H1 (cell line): Measurements from ENCODE around the gene ZNF14. TPM values are rescaled to one million over a fixed set of nuclear protein-coding genes. Genes with fewer than 3 reads are reported as not detected.
A peak's percentile ranks its signal among the peaks of the same experiment; 100 is the strongest.

Experiments
- CTCF ChIA-PET: fragments of 300-600 bp; sonication (Branson Sonifier 250); formaldehyde crosslinking; loops from one replicate; lab custom pipeline; 2021; ENCODE audit not compliant: partially characterized antibody; lab: Charles Lee
- POLR2A ChIA-PET: fragments of 300-600 bp; sonication (Branson Sonifier 250); formaldehyde crosslinking; loops from one replicate; lab custom pipeline; 2021; ENCODE audit warnings: inconsistent platforms; ENCODE audit not compliant: partially characterized antibody; lab: Charles Lee
- DNase-seq, 2 experiments: peaks; one replicate each; pipeline versions ENCODE4 v3.0.0 to v3.0.0-alpha.2; 2010 to 2022; ENCODE audit warnings: low spot score in 2 of 2, low read depth in 1 of 2, mixed read lengths in 1 of 2
- FAIRE-seq: peaks from 2 replicates; lab custom pipeline; 2011; peaks lifted over from hg19 to GRCh38; lab: Jason Lieb, UNC
- H2AFZ ChIP-seq: 2 replicates; pipeline ENCODE4 v1.8.1; 2012; ENCODE audit warnings: low read length, inconsistent platforms
- H2AK5ac ChIP-seq: 2 replicates; pipeline ENCODE4 v1.6.1; 2013; ENCODE audit warnings: low read depth, low read length
- H2BK120ac ChIP-seq: replicated peaks from 2 replicates; pipeline ENCODE3; 2013; ENCODE audit warnings: low read depth, low read length, inconsistent platforms
- H2BK12ac ChIP-seq: 2 replicates; pipeline ENCODE4 v1.6.1; 2013; ENCODE audit warnings: low read depth, low read length
- H2BK15ac ChIP-seq: 2 replicates; pipeline ENCODE4 v1.6.1; 2013; ENCODE audit warnings: low read length
- H2BK20ac ChIP-seq: 2 replicates; pipeline ENCODE4 v1.6.1; 2013; ENCODE audit warnings: low read length
- H2BK5ac ChIP-seq: 2 replicates; pipeline ENCODE4 v1.6.1; 2013; ENCODE audit warnings: low read depth, low read length
- H3K14ac ChIP-seq: 2 replicates; pipeline ENCODE4 v1.6.1; 2013; ENCODE audit warnings: inconsistent platforms; ENCODE audit not compliant: insufficient read length
- H3K18ac ChIP-seq: 2 replicates; pipeline ENCODE4 v1.6.1; 2013; ENCODE audit warnings: low read length; ENCODE audit errors: extremely low read depth
- H3K23ac ChIP-seq: 2 replicates; pipeline ENCODE4 v1.6.1; 2013; ENCODE audit warnings: inconsistent platforms; ENCODE audit not compliant: insufficient read length
- H3K23me2 ChIP-seq: 2 replicates; pipeline ENCODE4 v1.6.1; 2013; ENCODE audit warnings: low read depth, low read length
- H3K27ac ChIP-seq: 2 replicates; pipeline ENCODE4 v1.6.1; 2011; ENCODE audit warnings: low read depth, low read length, inconsistent platforms
- H3K27me3 ChIP-seq, 4 experiments: replicated peaks in 1 of 4; 1 replicate in 1 of 4; 2 replicates in 3 of 4; pipeline versions ENCODE4 v1.6.1 to v1.8.1; 2011 to 2013; ENCODE audit warnings: low read length in 3 of 4, mild to moderate bottlenecking in 3 of 4, inconsistent platforms in 2 of 4, mixed read lengths in 2 of 4, moderate library complexity in 1 of 4; ENCODE audit not compliant: control insufficient read depth in 3 of 4, insufficient read depth in 3 of 4; ENCODE audit errors: extremely low read depth in 1 of 4
- H3K36me3 ChIP-seq, 4 experiments: 2 replicates each; pipeline versions ENCODE4 v1.6.1 to v1.8.1; 2011 to 2013; ENCODE audit warnings: mild to moderate bottlenecking in 4 of 4, low read length in 3 of 4, moderate library complexity in 2 of 4, control low read depth in 1 of 4, inconsistent platforms in 1 of 4; ENCODE audit not compliant: insufficient read depth in 4 of 4, control insufficient read depth in 2 of 4
- H3K4ac ChIP-seq: replicated peaks from 2 replicates; pipeline ENCODE3; 2013; ENCODE audit warnings: low read length, low read depth, mixed read lengths, inconsistent platforms; ENCODE audit not compliant: insufficient read length
- H3K4me1 ChIP-seq, 4 experiments: replicated peaks in 1 of 4; 1 replicate in 1 of 4; 2 replicates in 3 of 4; pipeline versions ENCODE4 v1.6.1 to v1.8.1; 2011 to 2013; ENCODE audit warnings: low read length in 3 of 4, inconsistent platforms in 2 of 4, mixed read lengths in 1 of 4; ENCODE audit not compliant: insufficient read depth in 4 of 4, control insufficient read depth in 3 of 4
- H3K4me2 ChIP-seq, 2 experiments: 2 replicates each; pipeline versions ENCODE4 v1.6.1 to v1.8.1; 2011 to 2013; ENCODE audit warnings: low read depth in 2 of 2, low read length in 2 of 2, control low read depth in 1 of 2, inconsistent platforms in 1 of 2, mild to moderate bottlenecking in 1 of 2; ENCODE audit not compliant: insufficient read depth in 1 of 2
- H3K4me3 ChIP-seq, 4 experiments: fragments of 200-600, 300-600 bp in 1 of 4; sonication (generic), shearing (Covaris generic), sonication (Bioruptor Twin) in 1 of 4; 2 replicates each; pipeline versions ENCODE4 v1.5.1 to v1.8.1; 2011 to 2016; ENCODE audit warnings: low read length in 4 of 4, low read depth in 3 of 4, control low read depth in 2 of 4, inconsistent platforms in 2 of 4, mild to moderate bottlenecking in 2 of 4, mixed read lengths in 1 of 4, moderate library complexity in 1 of 4; ENCODE audit not compliant: insufficient read depth in 2 of 4; ENCODE audit errors: extremely low read depth in 1 of 4
- H3K56ac ChIP-seq: replicated peaks from 2 replicates; pipeline ENCODE3; 2013; ENCODE audit warnings: low read depth, mild to moderate bottlenecking, mixed read lengths, low read length, inconsistent platforms; ENCODE audit not compliant: insufficient read length
- H3K79me1 ChIP-seq: 2 replicates; pipeline ENCODE4 v1.6.1; 2013; ENCODE audit warnings: low read depth, low read length, control low read depth
- H3K79me2 ChIP-seq, 2 experiments: 2 replicates each; pipeline versions ENCODE4 v1.6.1 to v1.8.1; 2012 to 2013; ENCODE audit warnings: low read length in 2 of 2, mild to moderate bottlenecking in 2 of 2, inconsistent platforms in 1 of 2; ENCODE audit not compliant: insufficient read depth in 2 of 2, control insufficient read depth in 1 of 2
- H3K9ac ChIP-seq, 4 experiments: replicated peaks in 1 of 4; 1 replicate in 1 of 4; 2 replicates in 3 of 4; pipeline versions ENCODE4 v1.6.1 to v1.8.1; 2011 to 2013; ENCODE audit warnings: low read depth in 3 of 4, low read length in 3 of 4, control low read depth in 2 of 4, mild to moderate bottlenecking in 2 of 4, moderate library complexity in 2 of 4, inconsistent platforms in 1 of 4; ENCODE audit errors: extremely low read depth in 1 of 4
- H3K9me3 ChIP-seq, 2 experiments: 2 replicates each; pipeline versions ENCODE4 v1.6.1 to v1.8.1; 2012 to 2013; ENCODE audit warnings: mild to moderate bottlenecking in 2 of 2, moderate library complexity in 2 of 2, control low read depth in 1 of 2, inconsistent platforms in 1 of 2, low read depth in 1 of 2, low read length in 1 of 2, mixed read lengths in 1 of 2; ENCODE audit not compliant: insufficient read depth in 2 of 2
- H4K20me1 ChIP-seq, 2 experiments: replicated peaks in 1 of 2; 2 replicates each; pipeline versions ENCODE3 to v1.8.1; 2011 to 2013; ENCODE audit warnings: inconsistent platforms in 2 of 2, low read length in 2 of 2, mild to moderate bottlenecking in 1 of 2; ENCODE audit not compliant: insufficient read depth in 2 of 2, control insufficient read depth in 1 of 2
- H4K5ac ChIP-seq: 2 replicates; pipeline ENCODE4 v1.6.1; 2013; ENCODE audit warnings: low read length, low read depth, mixed read lengths, inconsistent platforms; ENCODE audit not compliant: insufficient read length
- H4K8ac ChIP-seq: 2 replicates; pipeline ENCODE4 v1.8.0; 2013; ENCODE audit warnings: mild to moderate bottlenecking, moderate library complexity, low read length, inconsistent platforms; ENCODE audit not compliant: insufficient read depth; ENCODE audit errors: extremely low read depth
- H4K91ac ChIP-seq: replicated peaks from 2 replicates; pipeline ENCODE3; 2013; ENCODE audit warnings: low read length, mixed read lengths, inconsistent platforms; ENCODE audit not compliant: insufficient read length
- BRCA1 ChIP-seq: IDR thresholded peaks from 2 replicates; pipeline ENCODE4 v1.6.1; 2012; ENCODE audit warnings: low read depth, low read length, improper control_type of control experiment
- CEBPB ChIP-seq: IDR thresholded peaks from 2 replicates; pipeline ENCODE4 v1.6.1; 2012; ENCODE audit warnings: low read depth, low read length
- CHD2 ChIP-seq: IDR thresholded peaks from 2 replicates; pipeline ENCODE4 v1.6.1; 2012; ENCODE audit warnings: low read length, improper control_type of control experiment
- CREB1 ChIP-seq: IDR thresholded peaks from 2 replicates; pipeline ENCODE4 v1.6.1; 2012; ENCODE audit warnings: inconsistent platforms
- FOSL1 ChIP-seq: IDR thresholded peaks from 2 replicates; pipeline ENCODE4 v1.6.1; 2011; ENCODE audit warnings: mild to moderate bottlenecking, low read depth, low read length, moderate library complexity; ENCODE audit not compliant: insufficient read depth
- HDAC6 ChIP-seq: IDR thresholded peaks from one replicate; pipeline ENCODE4 v1.7.1; 2012; ENCODE audit warnings: low read depth, mild to moderate bottlenecking, inconsistent platforms, low read length, moderate library complexity
- MAFK ChIP-seq: IDR thresholded peaks from 2 replicates; pipeline ENCODE4 v1.6.1; 2012; ENCODE audit warnings: low read depth, mild to moderate bottlenecking, improper control_type of control experiment, low read length
- PHF8 ChIP-seq: fragments of 200-600 bp; sonication (generic); conservative IDR thresholded peaks from 2 replicates; pipeline ENCODE4 v1.7.1; 2012; ENCODE audit warnings: low read depth, mild to moderate bottlenecking, inconsistent platforms, low read length, moderate library complexity
- RFX5 ChIP-seq: IDR thresholded peaks from 2 replicates; pipeline ENCODE4 v1.6.1; 2011; ENCODE audit warnings: low read depth, low read length, improper control_type of control experiment, borderline replicate concordance
- SAP30 ChIP-seq: fragments of 300-600 bp; sonication (generic); IDR thresholded peaks from 2 replicates; pipeline ENCODE4 v1.7.1; 2012; ENCODE audit warnings: low read length, moderate library complexity, mild to moderate bottlenecking, inconsistent platforms; ENCODE audit not compliant: insufficient read depth, insufficient replicate concordance
- SIRT6 ChIP-seq: IDR thresholded peaks from one replicate; pipeline ENCODE4 v1.7.1; 2012; ENCODE audit warnings: low read length, inconsistent platforms
- TBP ChIP-seq: IDR thresholded peaks from 2 replicates; pipeline ENCODE4 v1.6.1; 2011; ENCODE audit warnings: low read depth, low read length, improper control_type of control experiment
- ZNF274 ChIP-seq: IDR thresholded peaks from 2 replicates; pipeline ENCODE4 v1.7.0; 2012; ENCODE audit warnings: low read length, borderline replicate concordance; ENCODE audit errors: extremely low read depth
- WGBS, 2 experiments: shearing (Covaris generic) in 1 of 2; methylation state at CpG; one replicate each; pipeline versions ENCODE4 v1.1.6 to v1.1.7; 2013 to 2015; ENCODE audit warnings: low lambda C conversion rate in 2 of 2, mixed read lengths in 2 of 2, inconsistent platforms in 1 of 2, low coverage in 1 of 2, missing lambda C conversion rate in 1 of 2; ENCODE audit not compliant: insufficient replicate concordance in 2 of 2, insufficient coverage in 1 of 2, insufficient read length in 1 of 2; ENCODE audit errors: extremely low coverage in 1 of 2, missing lambda C conversion rate in 1 of 2; 5-methylcytosine and 5-hydroxymethylcytosine counted together
- polyA plus RNA-seq, 7 experiments: library from polyadenylated mRNA; depleted of rRNA in 3 of 7; stranded (reverse) in 5 of 7; unstranded in 2 of 7; fragments of >200 nt in 5 of 7; fragments of 200-250 nt in 2 of 7; gene quantifications; 1 replicate in 5 of 7; 2 replicates in 1 of 7; 4 replicates in 1 of 7; pipeline versions ENCODE4 v1.2.1 to v1.2.3, GENCODE V29; 2011 to 2013; ENCODE audit warnings: missing spikeins in 2 of 7, mixed read lengths in 2 of 7
- total RNA-seq: library from RNA; stranded (reverse); fragmentation: NEBNext Ultra II Directional; extraction: Animal tissue kit (Norgen Biotek cat#: 25700); gene quantifications from 2 replicates; pipeline ENCODE4 v1.2.1, GENCODE V29; 2021

ZNF14 gene
- total and polyA plus RNA-seq, 2 of the 8 experiments (the other 6 are each of a cell fraction or from before 2014, with no cell fraction given): 1.00 to 7.4 TPM

- no peak overlapping the region for H3K18ac ChIP-seq
- H4K20me1 ChIP-seq: no peaks in the 10 kb centered on the region
- H3K79me2 ChIP-seq: peaks cover 0 to 12% of the 10 kb centered on the region in 2 experiments; a peak in 2 of 4 replicates
- DNase-seq: no peak
- no peaks in the 10 kb centered on the region for H3K27me3 ChIP-seq
- WGBS, 2 experiments: 78% methylated on average over 5 of the region's 5 CpGs; no CpG with 5 or more reads in 1 of the 2 experiments
- H2BK5ac ChIP-seq: no peak overlapping the region
- no peak for FAIRE-seq
- POLR2A ChIA-PET: interaction anchor here (1.3 to 4.5 kb wide), 3 partner anchors 11 to 123 kb away, joined by 6 to 36 read pairs (median 7); partner anchors contain the start of genes ZNF253 and ZNF93
- CTCF ChIA-PET: interaction anchor here (0.6 to 1.8 kb wide), 4 partner anchors 12 to 183 kb away, joined by 3 to 6 read pairs (median 4); no protein-coding TSS in a partner anchor
- H3K4me2 ChIP-seq: peak overlapping the region; percentile 82 to 85
- no peaks in the 10 kb centered on the region for H3K36me3 ChIP-seq
- H2AFZ ChIP-seq: no peak overlapping the region
- H4K8ac ChIP-seq: no peak overlapping the region
- H3K14ac ChIP-seq: no peak overlapping the region
- TF ChIP-seq PHF8: no peak
- no peak for TF ChIP-seq TBP
- TF ChIP-seq MAFK: no peak
- TF ChIP-seq BRCA1: no peak
- TF ChIP-seq CREB1: no peak
- TF ChIP-seq RFX5: no peak
- no peak for TF ChIP-seq CEBPB
- TF ChIP-seq ZNF274: no peak
- TF ChIP-seq SAP30: no peak
- TF ChIP-seq SIRT6: no peak
- TF ChIP-seq HDAC6: no peak
- no peak for TF ChIP-seq CHD2
- no peak for TF ChIP-seq FOSL1
- no peak overlapping the region for H2BK20ac ChIP-seq
- no peak overlapping the region for H3K27ac ChIP-seq
- H3K23ac ChIP-seq: no peak overlapping the region
- H3K79me1 ChIP-seq: no peaks in the 10 kb centered on the region; the same call in none of the 2 replicates
- H4K91ac ChIP-seq: no peak overlapping the region
- H3K9me3 ChIP-seq: no peaks in the 10 kb centered on the region
- H2AK5ac ChIP-seq: no peak overlapping the region
- no peak overlapping the region for H3K9ac ChIP-seq
- no peak overlapping the region for H2BK120ac ChIP-seq
- no peak overlapping the region for H3K56ac ChIP-seq
- no peak overlapping the region for H2BK15ac ChIP-seq
- no peak overlapping the region for H2BK12ac ChIP-seq
- H3K4me1 ChIP-seq: peaks cover 0 to 7% (median 0%) of the 10 kb centered on the region in 4 experiments; a peak in 2 of 7 replicates
- H4K5ac ChIP-seq: no peak overlapping the region
- peaks cover 9% of the 10 kb centered on the region for H3K23me2 ChIP-seq
- no peak overlapping the region for H3K4ac ChIP-seq
- peak overlapping the region in 3 of 4 experiments; percentile 79 to 93 (median 89); a peak in 4 of 8 replicates for H3K4me3 ChIP-seq
These were observed 44.8 kb upstream of the ZNF14 start for GRCh38 chr19:19777692-19778091.
